Measurements from ENCODE around the gene KIAA0930.

Gene KIAA0930

GRCh38 chr22:45237065-45237990 lies 3.4 kb downstream of the KIAA0930 start:
- DNase-seq, result no peak
- TF ChIP-seq GATA1 (IDR thresholded peaks at IDR 0.05; ENCODE audit: low read depth, low read length), result no peak
- no peak for TF ChIP-seq POLR2A (IDR thresholded peaks at IDR 0.05; ENCODE audit: low read length)

- no peak for DNase-seq
- TF ChIP-seq GATA1 (IDR thresholded peaks at IDR 0.05; ENCODE audit: low read depth, low read length) (no peak), POLR2A (IDR thresholded peaks at IDR 0.05; ENCODE audit: low read length) (no peak)
Measured at GRCh38 chr22:45235851-45236342, 4.8 kb downstream of the KIAA0930 start.

GRCh38 chr22:45235101-45235777 lies 5.5 kb downstream of the KIAA0930 start:
- no peak for DNase-seq
- TF ChIP-seq POLR2A (IDR thresholded peaks at IDR 0.05; ENCODE audit: low read length), result no peak
- no peak for TF ChIP-seq GATA1 (IDR thresholded peaks at IDR 0.05; ENCODE audit: low read depth, low read length)

- TF ChIP-seq GATA1 (IDR thresholded peaks at IDR 0.05; ENCODE audit: low read depth, low read length), result no peak
- TF ChIP-seq POLR2A (IDR thresholded peaks at IDR 0.05; ENCODE audit: low read length), result no peak
- no peak for DNase-seq
Measured at GRCh38 chr22:45233827-45234226, 6.9 kb downstream of the KIAA0930 start.

- no peak for TF ChIP-seq GATA1 (IDR thresholded peaks at IDR 0.05; ENCODE audit: low read depth, low read length)
- TF ChIP-seq POLR2A (IDR thresholded peaks at IDR 0.05; ENCODE audit: low read length), result no peak
- DNase-seq, result no peak
Measured at GRCh38 chr22:45233386-45233785, 7.3 kb downstream of the KIAA0930 start.

GRCh38 chr22:45231293-45231692 lies 9.4 kb downstream of the KIAA0930 start:
- TF ChIP-seq POLR2A (IDR thresholded peaks at IDR 0.05; ENCODE audit: low read length), result no peak
- TF ChIP-seq GATA1 (IDR thresholded peaks at IDR 0.05; ENCODE audit: low read depth, low read length), result no peak
- DNase-seq, result no peak

- no peak for DNase-seq
- no peak for TF ChIP-seq POLR2A (IDR thresholded peaks at IDR 0.05; ENCODE audit: low read length)
- TF ChIP-seq GATA1 (IDR thresholded peaks at IDR 0.05; ENCODE audit: low read depth, low read length), result no peak
Measured at GRCh38 chr22:45230026-45230721, 10.5 kb downstream of the KIAA0930 start.

- DNase-seq, result no peak
- no peak for TF ChIP-seq POLR2A (IDR thresholded peaks at IDR 0.05; ENCODE audit: low read length)
- TF ChIP-seq GATA1 (IDR thresholded peaks at IDR 0.05; ENCODE audit: low read depth, low read length), result no peak
Measured at GRCh38 chr22:45229181-45229580, 11.5 kb downstream of the KIAA0930 start.

GRCh38 chr22:45228401-45228754 lies 12.3 kb downstream of the KIAA0930 start:
- no peak for TF ChIP-seq GATA1 (IDR thresholded peaks at IDR 0.05; ENCODE audit: low read depth, low read length)
- TF ChIP-seq POLR2A (IDR thresholded peaks at IDR 0.05; ENCODE audit: low read length), result no peak
- DNase-seq, result no peak

GRCh38 chr22:45227645-45228400 lies 12.9 kb downstream of the KIAA0930 start:
- TF ChIP-seq POLR2A (IDR thresholded peaks at IDR 0.05; ENCODE audit: low read length), result no peak
- no peak for TF ChIP-seq GATA1 (IDR thresholded peaks at IDR 0.05; ENCODE audit: low read depth, low read length)
- DNase-seq, result no peak

- DNase-seq, result no peak
- TF ChIP-seq GATA1 (IDR thresholded peaks at IDR 0.05; ENCODE audit: low read depth, low read length) (no peak), POLR2A (IDR thresholded peaks at IDR 0.05; ENCODE audit: low read length) (no peak)
Measured at GRCh38 chr22:45226503-45227186, 14.0 kb downstream of the KIAA0930 start.

GRCh38 chr22:45225732-45226502 lies 14.8 kb downstream of the KIAA0930 start:
- DNase-seq, result peak in 1 of 2 experiments; percentile 29
- TF ChIP-seq POLR2A (IDR thresholded peaks at IDR 0.05; ENCODE audit: low read length) (no peak), GATA1 (IDR thresholded peaks at IDR 0.05; ENCODE audit: low read depth, low read length) (no peak)

All from erythroblast (primary cell).